NCI-H345 treated with DMSO at 0.1 percent for 48 hours (cell line): ENCODE data around the gene UBAC2.

Experiments used
- DNase-seq: peaks from one replicate; lab custom pipeline; 2025; ENCODE audit not compliant: unreplicated experiment; lab: John Stamatoyannopoulos, UW

The UBAC2 gene

DNA sequence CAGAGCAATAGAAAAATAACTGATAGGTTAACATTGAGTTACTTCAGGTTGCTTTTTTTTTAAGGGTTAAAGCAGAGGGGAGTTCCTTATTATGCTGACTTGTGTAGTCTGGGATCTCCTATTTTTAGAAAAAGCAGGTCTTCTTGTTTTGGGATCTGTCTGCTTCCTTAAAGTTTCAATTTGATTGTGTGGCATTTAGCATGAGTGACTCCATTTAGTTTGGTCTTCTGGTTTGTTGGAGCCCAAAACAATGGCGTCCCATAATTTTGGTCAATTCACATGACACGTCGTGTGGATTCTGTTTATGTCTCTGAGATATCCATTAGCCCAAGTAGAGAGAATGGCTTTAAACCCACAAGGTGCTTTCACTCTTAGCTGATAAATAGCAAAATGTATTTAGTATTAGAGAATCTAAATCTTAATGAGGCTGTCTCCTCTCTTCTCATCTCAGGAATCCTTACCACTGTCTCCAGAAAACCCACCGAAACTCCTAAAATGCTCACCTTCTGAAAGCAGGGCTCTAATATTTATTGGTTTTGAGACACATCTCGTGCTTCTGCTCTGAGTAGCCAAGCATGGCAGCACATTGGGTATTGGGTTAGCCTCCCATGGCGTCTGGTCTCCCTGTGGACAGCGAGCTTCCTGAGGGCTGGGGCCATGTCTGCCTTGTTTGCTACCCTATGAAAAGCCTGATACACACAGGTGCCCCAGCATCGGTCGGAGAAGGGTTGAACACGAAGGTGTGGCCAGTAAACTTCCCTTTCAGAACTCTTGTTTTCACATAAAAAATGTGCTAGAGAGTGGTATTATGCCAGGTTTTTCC is 173.7 kb downstream of the UBAC2 start:
- no peak for DNase-seq

GRCh38 chr13:99374994-99375737 is 174.5 kb downstream of the UBAC2 start:
- DNase-seq: no peak

- no peak for DNase-seq
Observed at GRCh38 chr13:99375738-99376080, 175.1 kb downstream of the UBAC2 start.

GRCh38 chr13:99376132-99376531 is 175.5 kb downstream of the UBAC2 start:
- DNase-seq: no peak

GRCh38 chr13:99376924-99377323 is 176.3 kb downstream of the UBAC2 start:
- DNase-seq: no peak

DNA sequence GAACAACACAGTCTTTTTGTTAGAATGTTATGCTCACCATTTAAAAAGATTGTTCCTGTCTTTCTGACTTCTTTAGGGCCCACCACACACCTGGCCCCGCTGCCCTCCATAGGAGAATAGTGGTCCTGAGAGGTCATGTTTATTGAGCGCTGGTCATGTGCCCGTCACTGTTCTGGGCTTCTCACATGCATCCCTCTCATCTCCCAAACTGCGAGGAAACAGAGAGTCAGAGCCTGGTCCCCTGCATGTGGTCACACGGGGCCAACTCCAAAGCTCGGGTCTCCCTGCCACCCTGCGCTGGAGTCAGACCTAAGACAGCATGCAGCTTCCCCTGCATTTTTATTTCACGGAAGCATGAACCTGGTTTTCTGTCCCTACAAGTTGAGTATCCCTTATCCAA is 177.0 kb downstream of the UBAC2 start:
- no peak for DNase-seq

- DNase-seq: no peak
Observed at GRCh38 chr13:99378985-99379733, 178.5 kb downstream of the UBAC2 start.

GRCh38 chr13:99379856-99380801 is 179.5 kb downstream of the UBAC2 start:
- DNase-seq: no peak

GRCh38 chr13:99380921-99381645 is 180.4 kb downstream of the UBAC2 start:
- DNase-seq: no peak

DNA sequence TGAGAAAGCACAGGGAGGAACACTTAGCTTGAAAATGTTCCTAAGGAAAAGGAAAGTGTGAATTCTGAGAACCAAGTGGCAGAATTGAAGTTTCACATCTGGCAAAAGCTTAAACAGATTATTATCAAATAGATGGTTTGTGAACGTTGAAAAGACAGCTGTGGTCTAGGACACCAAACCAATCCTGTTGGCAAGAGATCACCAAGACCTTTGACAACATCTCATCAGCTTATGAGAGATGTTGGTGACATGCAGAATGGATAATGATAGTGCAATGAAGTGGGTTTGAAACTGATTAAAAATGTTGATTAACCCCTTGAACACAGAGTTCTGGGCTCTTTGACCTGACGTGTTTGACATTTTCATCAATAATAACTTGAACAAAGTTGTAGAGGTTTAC is 181.1 kb downstream of the UBAC2 start:
- DNase-seq: no peak

- DNase-seq: no peak
Observed at GRCh38 chr13:99382428-99383133, 181.9 kb downstream of the UBAC2 start.

GRCh38 chr13:99383511-99383921 is 182.9 kb downstream of the UBAC2 start:
- DNase-seq: no peak

- no peak for DNase-seq
Observed at GRCh38 chr13:99383946-99384345, 183.3 kb downstream of the UBAC2 start.

GRCh38 chr13:99384468-99384867 is 183.8 kb downstream of the UBAC2 start:
- DNase-seq: no peak

- no peak for DNase-seq
Observed at GRCh38 chr13:99385161-99385560, 184.5 kb downstream of the UBAC2 start.

DNA sequence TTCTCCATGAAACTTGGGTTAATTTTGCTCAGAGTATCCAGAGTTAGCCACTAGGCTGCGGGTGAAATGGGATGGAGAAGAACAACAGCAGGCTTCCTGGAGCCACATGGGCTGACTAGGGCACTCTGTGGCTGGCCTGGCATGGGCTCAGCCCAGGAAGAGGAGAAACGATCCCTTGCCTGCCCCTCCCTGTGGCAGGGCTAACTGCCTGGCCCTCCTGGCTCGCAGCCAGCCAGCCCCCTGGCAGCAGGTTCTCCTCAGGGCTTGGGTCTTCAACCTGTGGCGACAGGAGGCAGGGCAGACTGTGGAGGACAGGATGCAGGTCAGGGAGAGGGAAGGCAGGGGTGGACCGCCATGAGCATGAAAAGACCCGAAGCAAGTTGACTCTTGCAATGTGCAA is 185.3 kb downstream of the UBAC2 start:
- peak; percentile 66 for DNase-seq

- DNase-seq: peak; percentile 81
Observed at GRCh38 chr13:99386495-99386894, 185.8 kb downstream of the UBAC2 start.

DNA sequence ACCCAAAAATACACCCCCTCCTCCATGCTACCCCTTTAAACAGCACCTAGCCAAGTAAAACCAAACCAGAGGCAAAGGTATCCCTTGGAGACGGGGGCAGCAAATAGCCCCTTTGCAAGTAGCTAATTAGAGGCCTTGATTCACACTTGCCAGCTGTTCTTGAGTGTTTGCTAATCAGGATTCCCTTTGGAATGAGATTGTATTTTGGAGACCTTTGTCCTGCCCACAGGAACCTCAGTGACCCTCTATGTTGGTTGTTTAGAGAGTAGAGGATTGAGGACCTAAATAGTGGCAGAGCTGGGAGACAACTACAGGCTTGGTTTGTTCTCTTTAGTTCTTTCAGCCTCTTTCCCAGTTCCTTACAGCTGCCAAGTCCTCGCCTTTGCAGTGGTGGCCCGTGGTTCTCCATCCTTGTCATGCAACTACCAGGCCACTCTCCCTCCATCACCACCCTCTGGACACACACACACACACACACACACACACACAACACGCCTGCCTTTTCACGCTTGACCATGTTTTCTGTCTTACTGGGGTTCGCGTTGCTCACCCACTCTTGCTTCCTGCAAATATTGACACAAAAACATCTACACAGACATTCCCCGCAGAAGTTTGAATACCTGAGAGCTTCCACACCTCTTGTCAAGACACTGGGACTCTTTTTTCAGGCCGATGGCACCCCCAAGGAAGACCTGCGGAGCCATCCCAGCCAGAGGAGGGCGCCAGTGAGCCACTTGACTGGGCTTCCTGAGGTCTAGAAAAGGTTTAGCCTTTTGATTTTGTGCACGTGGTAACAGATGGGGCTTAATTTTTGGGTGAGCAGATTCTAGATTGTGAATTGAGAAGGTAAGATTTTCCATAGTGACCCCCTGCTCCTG is 186.5 kb downstream of the UBAC2 start:
- DNase-seq: no peak
